Neural progenitor cell (in vitro differentiated cells): ENCODE measurements around the gene CCSER2. TPM values are rescaled to one million over a fixed set of nuclear protein-coding genes. Genes with fewer than 3 reads are reported as not detected.

Experiments used
- DNase-seq: peaks from one replicate; pipeline ENCODE4 v3.0.0-alpha.2; 2016; ENCODE audit warnings: low spot score
- H2AFZ ChIP-seq: fragments of 200-600 bp; sonication (generic); replicated peaks from 2 replicates; pipeline ENCODE4 v1.6.1; 2016; ENCODE audit warnings: antibody characterized with exemption
- H3F3A ChIP-seq: fragments of 200-600 bp; sonication (generic); 2 replicates; pipeline ENCODE4 v1.6.1; 2016; ENCODE audit warnings: antibody characterized with exemption, low read depth
- H3K27ac ChIP-seq: fragments of 200-600 bp; sonication (generic); 2 replicates; pipeline ENCODE4 v1.5.1; 2016; ENCODE audit warnings: mild to moderate bottlenecking
- H3K27me3 ChIP-seq: fragments of 200-600 bp; sonication (generic); 2 replicates; pipeline ENCODE4 v1.6.1; 2016; ENCODE audit warnings: mild to moderate bottlenecking, moderate library complexity
- H3K36me3 ChIP-seq: fragments of 200-600 bp; sonication (generic); 2 replicates; pipeline ENCODE4 v1.5.1; 2016
- H3K4me1 ChIP-seq: fragments of 200-600 bp; sonication (generic); 2 replicates; pipeline ENCODE4 v1.6.1; 2016; ENCODE audit warnings: mixed run types
- H3K4me2 ChIP-seq: fragments of 200-600 bp; sonication (generic); 2 replicates; pipeline ENCODE4 v1.6.1; 2016
- H3K4me3 ChIP-seq: fragments of 200-600 bp; sonication (generic); 2 replicates; pipeline ENCODE4 v1.5.1; 2016
- H3K79me2 ChIP-seq: fragments of 200-600 bp; sonication (generic); 2 replicates; pipeline ENCODE4 v1.6.1; 2016; ENCODE audit warnings: low read depth
- H3K9ac ChIP-seq: fragments of 200-600 bp; sonication (generic); 2 replicates; pipeline ENCODE4 v1.6.1; 2016
- H3K9me3 ChIP-seq: fragments of 200-600 bp; sonication (generic); 2 replicates; pipeline ENCODE4 v1.5.1; 2016; ENCODE audit warnings: low read depth
- H4K20me1 ChIP-seq: fragments of 200-600 bp; sonication (generic); 2 replicates; pipeline ENCODE4 v1.6.1; 2016; ENCODE audit warnings: low read depth
- H3K27ac Mint-ChIP-seq: 3 replicates; pipeline ENCODE4 v1.8.0; 2021; ENCODE audit warnings: mixed read lengths
- H3K27me3 Mint-ChIP-seq: 2 replicates; pipeline ENCODE4 v1.8.0; 2022; ENCODE audit warnings: low read depth, mild to moderate bottlenecking, inconsistent platforms, moderate library complexity, mixed read lengths; ENCODE audit not compliant: insufficient read depth
- H3K36me3 Mint-ChIP-seq: 3 replicates; pipeline ENCODE4 v1.8.0; 2021; ENCODE audit warnings: mixed read lengths
- H3K4me1 Mint-ChIP-seq: 3 replicates; pipeline ENCODE4 v1.8.0; 2021; ENCODE audit warnings: mixed read lengths
- H3K4me3 Mint-ChIP-seq: 3 replicates; pipeline ENCODE4 v1.8.0; 2021; ENCODE audit warnings: mild to moderate bottlenecking, moderate library complexity, mixed read lengths
- H3K9me3 Mint-ChIP-seq: 3 replicates; pipeline ENCODE4 v1.8.0; 2020; ENCODE audit warnings: mixed read lengths
- EZH2 ChIP-seq: fragments of 200-600 bp; sonication (generic); IDR thresholded peaks from 2 replicates; pipeline ENCODE4 v1.6.1; 2017; ENCODE audit warnings: antibody characterized with exemption, mild to moderate bottlenecking, moderate library complexity
- EZH2phosphoT487 ChIP-seq: fragments of 200-600 bp; sonication (generic); IDR thresholded peaks from 2 replicates; pipeline ENCODE4 v1.6.1; 2017; ENCODE audit warnings: antibody characterized with exemption
- total RNA-seq: library from RNA; depleted of rRNA; stranded (reverse); fragments of >200 nt; gene quantifications from 2 replicates; pipeline ENCODE4 v1.2.3, GENCODE V29; 2015; ENCODE audit warnings: low replicate concordance
- TF ChIP-seq, protein P1 (sequence below): fragments of 200-600 bp; sonication (generic); IDR thresholded peaks from 2 replicates; pipeline ENCODE4 v1.5.1; 2017; ENCODE audit warnings: antibody characterized with exemption, mild to moderate bottlenecking

The CCSER2 gene
- total RNA-seq, 1 donor from 2014 or later = 39.3 TPM

DNA sequence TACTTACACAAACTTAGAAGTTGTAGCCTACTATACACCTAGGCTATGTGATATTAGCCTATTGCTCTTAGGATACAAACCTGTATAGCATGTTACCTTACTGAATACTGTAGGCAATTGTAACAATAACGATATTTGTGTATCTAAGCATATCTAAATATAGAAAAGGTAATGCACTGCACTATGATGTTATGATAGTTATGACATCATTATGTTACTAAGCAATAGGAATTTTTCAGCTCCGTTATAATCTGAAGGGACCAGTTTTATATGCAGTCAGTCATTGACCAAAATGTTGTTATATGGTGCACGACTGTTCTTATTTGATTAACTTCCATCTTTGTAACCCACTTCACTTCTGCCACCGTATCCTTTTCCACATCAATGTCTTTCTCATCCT lies 62.0 kb downstream of the CCSER2 start:
- H2AFZ ChIP-seq = no peak overlapping the region
- peaks cover 37% of the 10 kb centered on the region for H3K9me3 Mint-ChIP-seq
- no peaks in the 10 kb centered on the region for H4K20me1 ChIP-seq
- no peaks in the 10 kb centered on the region for H3K36me3 ChIP-seq
- H3K27me3 Mint-ChIP-seq = no peaks in the 10 kb centered on the region
- no peak overlapping the region for H3K4me2 ChIP-seq
- no peaks in the 10 kb centered on the region for H3F3A ChIP-seq
- H3K4me3 Mint-ChIP-seq = no peak overlapping the region
- no peaks in the 10 kb centered on the region for H3K4me1 Mint-ChIP-seq
- H3K27ac Mint-ChIP-seq = no peak overlapping the region
- peaks cover 49% of the 10 kb centered on the region for H3K36me3 Mint-ChIP-seq
- H3K27me3 ChIP-seq = no peaks in the 10 kb centered on the region
- no peak overlapping the region for H3K4me3 ChIP-seq
- no peak for DNase-seq
- peaks cover under 1% of the 10 kb centered on the region for H3K79me2 ChIP-seq
- TF ChIP-seq EZH2 (no peak), EZH2phosphoT487 (no peak)
- TF ChIP-seq, protein P1, sequence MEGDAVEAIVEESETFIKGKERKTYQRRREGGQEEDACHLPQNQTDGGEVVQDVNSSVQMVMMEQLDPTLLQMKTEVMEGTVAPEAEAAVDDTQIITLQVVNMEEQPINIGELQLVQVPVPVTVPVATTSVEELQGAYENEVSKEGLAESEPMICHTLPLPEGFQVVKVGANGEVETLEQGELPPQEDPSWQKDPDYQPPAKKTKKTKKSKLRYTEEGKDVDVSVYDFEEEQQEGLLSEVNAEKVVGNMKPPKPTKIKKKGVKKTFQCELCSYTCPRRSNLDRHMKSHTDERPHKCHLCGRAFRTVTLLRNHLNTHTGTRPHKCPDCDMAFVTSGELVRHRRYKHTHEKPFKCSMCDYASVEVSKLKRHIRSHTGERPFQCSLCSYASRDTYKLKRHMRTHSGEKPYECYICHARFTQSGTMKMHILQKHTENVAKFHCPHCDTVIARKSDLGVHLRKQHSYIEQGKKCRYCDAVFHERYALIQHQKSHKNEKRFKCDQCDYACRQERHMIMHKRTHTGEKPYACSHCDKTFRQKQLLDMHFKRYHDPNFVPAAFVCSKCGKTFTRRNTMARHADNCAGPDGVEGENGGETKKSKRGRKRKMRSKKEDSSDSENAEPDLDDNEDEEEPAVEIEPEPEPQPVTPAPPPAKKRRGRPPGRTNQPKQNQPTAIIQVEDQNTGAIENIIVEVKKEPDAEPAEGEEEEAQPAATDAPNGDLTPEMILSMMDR = no peak
- no peak overlapping the region for H3K27ac ChIP-seq
- peaks cover 9% of the 10 kb centered on the region for H3K9me3 ChIP-seq
- no peak overlapping the region for H3K9ac ChIP-seq
- no peaks in the 10 kb centered on the region for H3K4me1 ChIP-seq

GRCh38 chr10:84391326-84391725 lies 62.9 kb downstream of the CCSER2 start:
- H3K27me3 Mint-ChIP-seq = no peaks in the 10 kb centered on the region
- peaks cover 4% of the 10 kb centered on the region for H3K79me2 ChIP-seq
- no peaks in the 10 kb centered on the region for H3K27me3 ChIP-seq
- H3K36me3 ChIP-seq = no peaks in the 10 kb centered on the region
- no peak for DNase-seq
- peaks cover 31% of the 10 kb centered on the region for H3K9me3 Mint-ChIP-seq
- no peak overlapping the region for H3K9ac ChIP-seq
- H3K4me3 ChIP-seq = no peak overlapping the region
- no peak overlapping the region for H3K27ac ChIP-seq
- peaks cover 46% of the 10 kb centered on the region for H3K36me3 Mint-ChIP-seq
- H3K4me3 Mint-ChIP-seq = no peak overlapping the region
- H2AFZ ChIP-seq = no peak overlapping the region
- no peaks in the 10 kb centered on the region for H3K4me1 Mint-ChIP-seq
- no peak overlapping the region for H3K27ac Mint-ChIP-seq
- TF ChIP-seq EZH2phosphoT487 (no peak), EZH2 (no peak)
- TF ChIP-seq, protein P1 = no peak
- no peaks in the 10 kb centered on the region for H3K4me1 ChIP-seq
- H3K4me2 ChIP-seq = no peak overlapping the region
- peaks cover 4% of the 10 kb centered on the region for H3K9me3 ChIP-seq
- H3F3A ChIP-seq = no peaks in the 10 kb centered on the region
- H4K20me1 ChIP-seq = no peaks in the 10 kb centered on the region

DNA sequence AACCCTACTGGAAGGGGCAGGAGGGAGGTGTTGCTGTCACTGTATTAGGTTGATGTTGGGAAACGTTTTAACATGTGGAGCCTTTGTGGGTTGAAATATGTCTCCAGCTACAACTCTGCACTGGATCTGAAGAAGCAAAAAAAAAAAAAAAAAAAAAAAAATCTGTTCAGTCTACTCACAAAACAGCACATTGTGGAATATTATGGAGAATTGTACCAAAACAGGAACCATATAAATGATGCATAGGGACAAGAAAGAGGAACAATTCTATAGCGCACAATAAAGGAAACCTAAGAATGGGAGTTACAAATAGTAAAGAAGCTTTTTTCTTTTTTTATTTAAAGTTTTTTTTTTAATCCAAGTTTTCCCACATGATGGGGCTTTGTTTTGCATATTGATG lies 63.8 kb downstream of the CCSER2 start:
- peaks cover 44% of the 10 kb centered on the region for H3K36me3 Mint-ChIP-seq
- DNase-seq = no peak
- H3K27me3 Mint-ChIP-seq = no peaks in the 10 kb centered on the region
- no peak overlapping the region for H3K9ac ChIP-seq
- no peaks in the 10 kb centered on the region for H3K27me3 ChIP-seq
- no peaks in the 10 kb centered on the region for H4K20me1 ChIP-seq
- TF ChIP-seq EZH2phosphoT487 = no peak
- TF ChIP-seq, protein P1 = no peak
- no peak for TF ChIP-seq EZH2
- H3K79me2 ChIP-seq = peaks cover 4% of the 10 kb centered on the region
- H3K4me2 ChIP-seq = no peak overlapping the region
- H2AFZ ChIP-seq = no peak overlapping the region
- H3K27ac ChIP-seq = no peak overlapping the region
- H3K4me3 ChIP-seq = no peak overlapping the region
- H3K4me1 Mint-ChIP-seq = no peaks in the 10 kb centered on the region
- no peaks in the 10 kb centered on the region for H3K4me1 ChIP-seq
- no peaks in the 10 kb centered on the region for H3K36me3 ChIP-seq
- H3K9me3 Mint-ChIP-seq = peaks cover 24% of the 10 kb centered on the region
- no peak overlapping the region for H3K4me3 Mint-ChIP-seq
- no peak overlapping the region for H3K27ac Mint-ChIP-seq
- H3K9me3 ChIP-seq = peaks cover 4% of the 10 kb centered on the region
- H3F3A ChIP-seq = no peaks in the 10 kb centered on the region
